ENCODE measurements around the gene GATAD2B.

The GATAD2B gene

GRCh38 chr1:153922076-153922971 is 448 bp downstream of the GATAD2B start:
- TF ChIP-seq CTCF (IDR thresholded peaks at IDR 0.05), result no peak; the same call in 1 of the 2 replicates

DNA sequence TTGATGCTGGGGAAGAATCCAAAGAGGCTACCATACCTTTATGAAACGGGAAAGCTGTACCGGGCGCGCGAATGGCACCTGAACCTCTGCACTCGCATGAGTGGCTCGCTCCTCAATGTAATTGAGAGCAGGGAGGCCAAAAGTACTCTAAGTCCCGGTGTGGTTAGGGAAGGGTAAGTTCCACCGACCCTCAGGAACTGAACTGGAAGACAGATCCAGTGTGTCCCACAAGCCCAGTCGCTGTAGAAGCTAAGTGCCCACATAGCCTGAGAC is 1.0 kb downstream of the GATAD2B start:
- TF ChIP-seq CTCF (IDR thresholded peaks at IDR 0.05), result no peak

DNA sequence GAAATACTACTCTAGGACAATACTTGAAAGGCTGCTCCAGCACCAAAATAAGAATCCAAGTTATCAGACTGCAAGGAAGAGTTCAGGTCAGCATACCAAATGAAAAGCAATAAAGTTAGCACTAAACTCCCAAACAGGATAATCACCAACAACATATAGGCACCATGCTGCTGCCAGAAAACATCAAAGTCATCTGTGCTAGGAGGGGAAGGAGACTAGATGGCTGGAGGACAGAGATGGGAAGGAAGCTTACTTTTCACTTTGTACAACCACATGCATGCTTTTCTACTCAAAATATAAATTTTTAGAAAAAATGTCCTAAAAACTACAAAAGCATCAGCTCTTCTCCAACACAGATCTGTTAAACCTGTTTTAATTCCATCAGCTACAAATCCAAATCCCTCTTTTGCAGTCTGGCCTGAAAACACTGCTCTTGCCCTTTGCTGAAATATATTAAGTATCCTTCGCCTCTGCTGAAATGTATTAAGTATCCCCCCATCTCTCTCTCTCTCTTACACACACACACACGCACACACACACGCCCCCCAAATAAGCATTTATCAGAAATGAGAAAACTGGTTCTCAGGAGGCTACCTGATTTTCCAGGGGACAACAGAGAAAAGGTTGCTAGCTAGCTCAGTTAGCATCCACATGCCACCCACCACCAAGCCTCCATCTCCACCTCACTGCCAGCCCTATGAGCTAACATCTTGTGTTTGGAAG is 1.5 kb downstream of the GATAD2B start:
- no peak for TF ChIP-seq CTCF (IDR thresholded peaks at IDR 0.05)

DNA sequence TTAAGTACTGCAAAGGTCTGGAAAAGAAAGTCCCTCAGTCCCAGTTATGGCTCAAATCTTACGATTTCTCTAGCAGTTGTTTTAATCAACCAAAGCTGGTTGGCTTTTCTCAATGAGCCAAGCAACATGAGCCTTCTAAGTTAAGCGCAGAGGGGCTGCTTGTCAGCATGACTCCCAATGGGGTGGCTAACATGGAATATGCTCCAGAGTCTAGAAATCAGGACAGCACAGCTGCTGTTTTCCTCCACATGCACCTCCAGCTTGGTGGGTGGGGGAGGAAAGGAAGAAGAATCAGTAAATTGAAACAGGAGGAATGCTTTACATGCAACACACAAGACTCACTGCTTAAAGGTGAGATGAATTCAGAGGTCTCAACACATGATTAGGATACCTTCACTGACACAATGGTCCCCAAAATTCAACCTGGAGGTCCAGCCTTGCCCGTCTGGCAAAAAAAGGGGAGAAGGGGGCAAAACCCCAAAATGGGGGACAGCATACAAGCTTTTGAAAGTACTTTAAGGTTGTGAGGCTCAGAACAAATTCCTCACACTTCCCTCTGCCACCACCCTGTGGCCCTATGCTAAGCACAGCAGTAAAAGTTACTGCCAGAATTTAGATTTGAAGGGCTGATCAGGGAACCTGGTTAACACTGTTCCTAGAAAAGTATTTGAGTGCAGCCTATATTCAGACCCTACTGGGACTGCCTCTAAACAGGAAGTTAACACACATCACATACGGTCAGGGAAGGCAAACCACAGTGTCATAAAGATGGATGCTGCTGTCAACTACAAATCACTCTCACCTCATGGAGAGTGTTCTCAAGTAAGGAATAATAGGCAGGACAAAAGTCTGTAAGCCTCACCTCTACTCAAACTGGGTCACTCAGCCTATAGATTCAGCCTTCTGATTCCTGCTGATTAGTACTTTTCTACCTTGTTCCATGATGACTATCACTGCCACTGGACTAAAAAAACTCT is 2.6 kb downstream of the GATAD2B start:
- TF ChIP-seq CTCF (IDR thresholded peaks at IDR 0.05), result peak; percentile 39; the same call in 1 of the 2 replicates

DNA sequence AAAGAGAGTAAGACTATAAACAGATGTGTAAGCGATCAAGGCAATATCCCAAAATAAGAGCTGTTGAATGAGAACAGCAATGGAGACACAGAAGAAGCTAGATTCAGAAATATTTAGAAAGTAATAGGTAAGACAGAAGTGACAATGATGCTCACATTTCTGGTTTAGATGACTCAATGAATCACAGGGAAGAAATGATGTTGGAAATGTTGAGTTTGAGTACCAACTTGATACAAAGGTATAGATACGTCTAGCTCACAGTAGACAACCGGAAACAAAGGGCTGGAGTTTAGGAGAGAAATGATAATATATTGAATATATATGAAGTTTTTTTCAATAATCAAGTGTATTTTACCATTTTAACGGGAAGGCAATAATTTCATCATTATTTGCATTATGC is 6.5 kb downstream of the GATAD2B start:
- no peak for TF ChIP-seq CTCF (IDR thresholded peaks at IDR 0.05)

GRCh38 chr1:153912349-153912748 is 10.4 kb downstream of the GATAD2B start:
- TF ChIP-seq CTCF (IDR thresholded peaks at IDR 0.05), result no peak

DNA sequence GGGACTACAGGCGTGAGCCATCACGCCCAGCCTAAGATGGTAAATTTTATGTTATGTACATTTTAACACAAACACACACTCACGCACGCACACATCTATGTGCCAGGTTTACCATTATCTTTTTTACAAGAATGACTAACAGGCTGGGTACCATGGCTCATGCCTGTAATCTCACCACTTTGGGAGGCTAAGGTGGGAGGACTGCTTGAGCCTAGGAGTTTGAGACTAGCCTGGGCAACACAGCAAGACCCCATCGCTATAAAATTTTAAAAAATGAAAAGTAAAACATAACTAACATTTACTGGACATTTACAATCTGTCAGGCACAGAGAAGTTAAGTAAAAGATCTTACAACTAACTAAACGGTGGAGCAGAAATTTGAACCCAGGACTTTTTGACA is 14.7 kb downstream of the GATAD2B start:
- TF ChIP-seq CTCF (IDR thresholded peaks at IDR 0.05), result no peak
